Right renal pelvis (tissue), 4 donors: ENCODE results near the gene GPRIN2. TPM values are rescaled to one million over a fixed set of nuclear protein-coding genes. Genes with fewer than 3 reads are reported as not detected.
"Not testable (repeated sequence)": the region's sequence is repeated elsewhere in the genome, so short reads cannot be mapped to it uniquely, and the experiment has no call there.

Experiments
- DNase-seq, 4 donors: peaks; one replicate each; pipeline ENCODE4 v3.0.0-alpha.2; 2013; ENCODE audit warnings: low read depth in 4 of 4, low spot score in 3 of 4, missing footprints in 1 of 4
- polyA plus RNA-seq, 4 donors: library from polyadenylated mRNA; unstranded; fragments of 120-200 nt; gene quantifications; one replicate each; pipeline ENCODE4 v1.2.1, GENCODE V29; 2013; ENCODE audit not compliant: insufficient read length in 4 of 4

The GPRIN2 gene
- polyA plus RNA-seq, 4 donors = 3.2 to 7.4 (median 4.6) TPM

- DNase-seq = no peak
Observed at GRCh38 chr10:46523119-46523961, 33.1 kb downstream of the GPRIN2 start.

- DNase-seq = no peak
Observed at GRCh38 chr10:46522295-46523118, 34.0 kb downstream of the GPRIN2 start.

GRCh38 chr10:46520941-46521340 lies 35.5 kb downstream of the GPRIN2 start:
- no peak for DNase-seq

DNA sequence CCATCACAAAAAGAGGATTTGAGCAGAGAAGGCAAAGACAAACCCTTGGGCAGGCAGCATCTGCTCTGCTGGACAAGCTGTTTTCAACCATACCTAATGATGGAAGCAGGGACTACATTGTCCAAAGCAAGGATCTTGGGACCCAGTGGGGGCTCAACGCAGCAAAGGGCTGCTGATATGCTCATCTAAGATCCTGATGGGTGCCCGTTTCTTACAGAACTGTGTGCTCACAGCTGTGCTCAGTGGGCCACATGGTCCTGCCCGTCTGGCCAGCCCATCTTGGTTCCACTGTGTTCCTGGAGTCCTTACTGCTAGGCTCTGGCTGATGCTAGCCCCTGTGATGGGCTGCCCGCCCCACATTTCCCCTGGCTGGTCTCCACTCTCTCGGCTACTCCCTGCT lies 36.1 kb downstream of the GPRIN2 start:
- DNase-seq = no peak

- no peak for DNase-seq
Observed at GRCh38 chr10:46518028-46518725, 38.3 kb downstream of the GPRIN2 start.

DNA sequence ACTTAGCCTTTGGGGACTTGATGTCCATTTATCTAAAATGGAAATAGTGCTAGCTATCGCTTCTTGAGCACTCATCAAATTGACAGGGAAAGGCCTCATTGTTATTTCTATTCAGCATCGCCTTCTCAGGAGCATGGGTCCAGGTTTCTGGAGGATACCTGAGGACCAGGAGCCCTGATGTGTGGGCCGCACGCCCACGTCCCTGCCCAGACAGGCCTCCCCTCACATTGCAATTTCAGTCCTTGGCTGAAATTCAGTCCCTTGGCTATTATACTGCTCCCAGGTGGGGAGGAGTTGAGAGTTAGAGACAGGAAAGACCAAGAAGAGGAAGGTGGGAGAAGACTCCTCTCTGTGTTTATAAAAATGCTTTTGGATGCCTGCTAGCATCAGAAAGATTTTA lies 38.9 kb downstream of the GPRIN2 start:
- no peak for DNase-seq

- DNase-seq = no peak
Observed at GRCh38 chr10:46516660-46517416, 39.6 kb downstream of the GPRIN2 start.

DNA sequence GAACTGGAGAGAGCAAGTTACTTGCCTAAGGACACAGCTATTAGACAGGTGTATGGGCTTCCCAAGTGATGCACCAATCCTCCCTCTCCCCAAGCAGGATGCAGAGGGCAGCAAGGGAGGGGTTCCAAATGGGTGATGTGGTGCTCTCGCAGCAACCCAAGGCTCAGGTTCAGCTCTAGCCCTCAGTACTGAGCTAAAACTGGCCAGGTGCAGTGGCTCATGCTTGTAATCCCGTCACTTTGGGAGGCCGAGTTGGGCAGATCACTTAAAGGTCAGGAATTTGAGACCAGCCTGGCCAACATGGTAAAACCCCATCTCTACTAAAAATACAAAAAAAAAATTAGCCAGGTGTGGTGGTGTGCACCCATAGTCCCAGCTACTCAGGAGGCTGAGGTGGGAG lies 40.7 kb downstream of the GPRIN2 start:
- DNase-seq = no peak

GRCh38 chr10:46515366-46515765 lies 41.1 kb downstream of the GPRIN2 start:
- no peak for DNase-seq

GRCh38 chr10:46514899-46515298 lies 41.6 kb downstream of the GPRIN2 start:
- no peak for DNase-seq

DNA sequence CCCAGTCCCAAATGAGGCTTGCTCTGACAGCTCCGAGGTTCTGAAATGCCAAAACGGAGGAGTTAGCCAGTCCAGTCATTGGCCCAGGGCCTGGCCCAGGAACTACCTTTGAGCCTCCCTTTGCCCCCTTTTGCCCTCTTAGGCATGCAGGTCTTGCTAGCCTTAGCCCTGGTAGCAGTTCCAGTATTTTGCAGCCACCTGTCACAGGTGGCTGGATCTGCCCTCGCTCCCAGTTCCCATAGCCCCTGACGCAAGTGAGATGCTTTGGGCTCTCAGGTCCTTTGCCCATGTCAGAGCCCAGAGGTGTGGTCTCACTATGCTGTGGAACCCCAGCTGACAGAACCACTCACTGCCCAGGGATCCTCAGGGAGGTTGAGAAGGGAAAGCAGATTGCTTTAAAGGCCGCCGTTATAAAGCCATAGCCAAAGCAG lies 42.0 kb downstream of the GPRIN2 start:
- DNase-seq = no peak

- not testable (repeated sequence) for DNase-seq
Observed at GRCh38 chr10:46513333-46513732, 43.1 kb downstream of the GPRIN2 start.

GRCh38 chr10:46512725-46513124 lies 43.7 kb downstream of the GPRIN2 start:
- DNase-seq = not testable (repeated sequence)

GRCh38 chr10:46512002-46512401 lies 44.5 kb downstream of the GPRIN2 start:
- DNase-seq = not testable (repeated sequence)

Other genes starting within 250 kb of the GPRIN2 start
- gene ANXA8L1, start 180.9 kb downstream of the GPRIN2 start, polyA plus RNA-seq = under 1 TPM in 3 of 4 donors, not detected in 1; 0.19 to 0.51 (median 0.42) TPM
- not detected for gene NPY4R, start 90.7 kb downstream of the GPRIN2 start, polyA plus RNA-seq
- gene SYT15, start 22.5 kb upstream of the GPRIN2 start, polyA plus RNA-seq = 10 to 100 TPM in 1 of 4 donors, 1 to 10 TPM in 3; 6.7 to 10.3 (median 8.3) TPM